SK-N-SH (cell line): Measurements from ENCODE around the gene GRIP2.

ENCODE experiments used
- CHD2 ChIP-seq: fragments of 150-350 bp; IDR thresholded peaks from 2 replicates; pipeline ENCODE4 v1.6.1; 2018; ENCODE audit warnings: low read length; ENCODE audit not compliant: partially characterized antibody
- USF2 ChIP-seq: fragments of 150-350 bp; IDR thresholded peaks from 2 replicates; pipeline ENCODE4 v1.6.1; 2017; ENCODE audit warnings: antibody characterized with exemption, low read length, low read depth, borderline replicate concordance

DNA sequence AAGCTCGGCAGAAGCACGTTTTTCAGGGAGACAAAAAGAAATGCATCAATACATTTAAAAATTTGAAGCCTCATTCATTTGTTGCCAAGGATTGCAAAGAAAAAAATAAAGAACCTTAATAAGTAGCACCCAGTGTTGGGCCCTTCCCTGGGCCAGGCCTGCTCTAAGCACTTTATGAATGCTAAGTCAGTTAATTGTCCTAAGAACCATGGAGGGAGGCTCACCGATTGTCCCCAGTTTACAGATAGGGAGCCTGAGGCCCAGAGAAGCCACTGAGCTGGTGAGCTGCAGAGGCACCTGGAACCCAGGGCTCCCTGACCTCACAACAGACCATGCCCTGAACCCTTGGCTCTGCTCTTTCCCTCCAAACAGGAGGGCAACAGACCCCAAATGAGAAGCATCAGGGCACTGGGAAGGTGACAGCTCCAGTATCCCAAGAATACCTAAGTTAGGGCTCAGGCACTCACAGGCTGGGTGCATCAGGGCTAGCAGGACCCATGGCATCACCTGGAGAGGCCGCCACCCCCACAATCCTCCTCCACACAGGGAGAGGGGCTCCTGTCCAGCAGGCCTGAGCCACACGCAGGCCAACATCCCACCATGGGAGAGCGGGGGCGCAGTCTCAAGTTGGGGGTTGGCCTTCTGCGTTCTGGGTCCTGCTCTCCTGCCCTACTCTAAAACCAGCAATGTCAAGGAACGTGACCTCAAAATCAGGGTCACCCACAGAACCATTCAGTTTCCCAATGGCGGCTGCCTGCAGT lies 3.9 kb downstream of the GRIP2 start:
- no peak for TF ChIP-seq USF2
- no peak for TF ChIP-seq CHD2
